Mucosa of descending colon (tissue), 3 donors: ENCODE data around the gene SOX13. TPM values are rescaled to one million over a fixed set of nuclear protein-coding genes. Genes with fewer than 3 reads are reported as not detected.

Experiments used
- ATAC-seq: fragments of 200-7000 bp; cut with Tn5 transposase; one replicate; pipeline ENCODE4 v1.9.1; 2020; ENCODE audit warnings: mild to moderate bottlenecking, moderate library complexity
- DNase-seq, 3 donors: peaks; one replicate each; pipeline ENCODE4 v3.0.0-alpha.2; 2020
- H3K36me3 ChIP-seq: fragments of 200-600 bp; one replicate; pipeline ENCODE4 v1.8.0; 2021; ENCODE audit warnings: low read depth, mild to moderate bottlenecking
- H3K4me1 ChIP-seq: fragments of 200-600 bp; one replicate; pipeline ENCODE4 v1.8.0; 2021; ENCODE audit warnings: low read depth, mild to moderate bottlenecking
- H3K4me3 ChIP-seq: fragments of 200-600 bp; one replicate; pipeline ENCODE4 v1.8.0; 2021; ENCODE audit warnings: mild to moderate bottlenecking
- H3K9me3 ChIP-seq: fragments of 200-600 bp; one replicate; pipeline ENCODE4 v1.8.0; 2021; ENCODE audit warnings: mild to moderate bottlenecking
- intact Hi-C, 2 donors: fragments of 100-400 bp; cut with DNase I in 1 of 2; cut with micrococcal nuclease in 1 of 2; formaldehyde crosslinking; loops; one replicate each; pipeline versions ENCODE4 v1.11.0 to v1.11.1; 2022; cut with DNase I, micrococcal nuclease
- total RNA-seq, 3 donors: library from RNA; stranded (reverse); fragmentation: NEBNext Ultra II Directional in 2 of 3; extraction: Animal tissue kit (Norgen Biotek cat#: 25700) in 2 of 3; gene quantifications; one replicate each; pipeline versions ENCODE4 v1.2.1 to v1.2.4, GENCODE V29; 2021 to 2023
- TF ChIP-seq, protein P1 (sequence below): fragments of 200-600 bp; IDR thresholded peaks from one replicate; pipeline ENCODE4 v1.8.0; 2022; ENCODE audit warnings: antibody characterized with exemption, mild to moderate bottlenecking
- donor health status: DM: no; HTN: no; CAD: no; lungs with moderate emphysema.
- donor health status: DM: no; HTN: no; CAD: no.
- donor health status: DM: no; HTN: yes; CAD: no.

Gene SOX13
- total RNA-seq, 3 donors from 2014 or later: 39.8 to 69.2 (median 40.7) TPM

DNA sequence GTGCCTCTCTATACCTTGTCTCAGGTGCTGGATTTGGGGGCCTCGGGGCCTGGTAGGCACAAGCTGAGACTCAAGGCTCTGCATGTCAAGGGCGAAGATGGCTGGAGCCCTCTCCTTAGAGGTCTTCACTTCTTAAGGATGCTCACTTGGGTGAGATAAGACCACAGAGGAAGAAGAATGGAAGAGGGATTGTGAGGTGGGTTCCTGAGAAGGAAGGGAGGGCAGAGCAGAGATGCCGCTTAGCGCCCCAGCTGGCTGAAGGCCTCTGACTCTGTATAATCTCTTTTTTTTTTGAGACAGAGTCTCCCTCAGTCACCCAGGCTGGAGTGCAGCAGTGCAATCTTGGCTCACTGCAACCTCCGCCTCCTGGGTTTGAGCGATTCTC is 32.2 kb downstream of the SOX13 start:
- Histone ChIP-seq H3K36me3 (no peaks in the 10 kb centered on the region), H3K9me3 (no peaks in the 10 kb centered on the region), H3K4me1 (peaks cover 25% of the 10 kb centered on the region), H3K4me3 (no peak overlapping the region)
- intact Hi-C loops: no loop called here
- DNase-seq (no peak), ATAC-seq (no peak)
- TF ChIP-seq, protein P1, sequence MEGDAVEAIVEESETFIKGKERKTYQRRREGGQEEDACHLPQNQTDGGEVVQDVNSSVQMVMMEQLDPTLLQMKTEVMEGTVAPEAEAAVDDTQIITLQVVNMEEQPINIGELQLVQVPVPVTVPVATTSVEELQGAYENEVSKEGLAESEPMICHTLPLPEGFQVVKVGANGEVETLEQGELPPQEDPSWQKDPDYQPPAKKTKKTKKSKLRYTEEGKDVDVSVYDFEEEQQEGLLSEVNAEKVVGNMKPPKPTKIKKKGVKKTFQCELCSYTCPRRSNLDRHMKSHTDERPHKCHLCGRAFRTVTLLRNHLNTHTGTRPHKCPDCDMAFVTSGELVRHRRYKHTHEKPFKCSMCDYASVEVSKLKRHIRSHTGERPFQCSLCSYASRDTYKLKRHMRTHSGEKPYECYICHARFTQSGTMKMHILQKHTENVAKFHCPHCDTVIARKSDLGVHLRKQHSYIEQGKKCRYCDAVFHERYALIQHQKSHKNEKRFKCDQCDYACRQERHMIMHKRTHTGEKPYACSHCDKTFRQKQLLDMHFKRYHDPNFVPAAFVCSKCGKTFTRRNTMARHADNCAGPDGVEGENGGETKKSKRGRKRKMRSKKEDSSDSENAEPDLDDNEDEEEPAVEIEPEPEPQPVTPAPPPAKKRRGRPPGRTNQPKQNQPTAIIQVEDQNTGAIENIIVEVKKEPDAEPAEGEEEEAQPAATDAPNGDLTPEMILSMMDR: no peak

DNA sequence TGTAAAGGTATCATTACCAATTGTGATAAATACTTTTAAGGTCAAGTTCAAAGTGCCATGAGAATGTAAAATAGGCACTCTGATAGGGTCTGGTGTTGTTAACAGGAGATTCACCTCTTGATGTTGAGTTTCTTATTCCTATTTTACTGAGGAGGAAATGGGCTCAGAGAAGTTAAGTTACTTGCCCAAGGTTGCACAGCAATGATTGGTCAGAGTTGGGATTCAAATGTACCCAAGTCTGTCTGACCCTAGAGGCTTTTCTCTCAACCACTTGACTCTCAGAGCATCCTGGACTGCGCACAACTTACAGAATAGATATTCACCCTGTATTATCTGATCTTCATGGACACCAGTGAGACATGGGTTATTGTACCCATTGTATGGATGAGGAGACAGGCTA is 33.9 kb downstream of the SOX13 start:
- Histone ChIP-seq H3K4me3 (no peak overlapping the region), H3K4me1 (peaks cover 25% of the 10 kb centered on the region), H3K36me3 (no peaks in the 10 kb centered on the region), H3K9me3 (no peaks in the 10 kb centered on the region)
- ATAC-seq (no peak), DNase-seq (no peak)
- intact Hi-C loops: no loop called here
- TF ChIP-seq, protein P1: no peak

DNA sequence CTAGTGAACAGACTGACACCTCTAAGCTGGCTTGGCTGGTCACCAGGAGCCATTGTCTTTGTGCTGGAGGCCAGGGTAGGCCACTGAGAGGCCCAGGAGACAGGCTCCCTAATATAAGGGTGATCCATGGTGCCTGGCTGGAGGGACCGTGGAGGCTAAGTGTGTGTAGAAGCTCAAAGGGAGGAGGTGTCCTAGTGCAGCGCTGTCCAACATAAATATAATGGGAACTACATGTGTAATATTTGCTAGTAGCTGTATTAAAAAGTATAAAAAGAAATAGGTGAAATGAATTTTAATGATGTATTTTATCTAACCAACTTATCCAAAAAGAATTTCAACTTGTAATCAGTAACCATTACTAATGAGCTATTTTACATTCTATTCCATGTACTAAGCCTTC is 35.0 kb downstream of the SOX13 start:
- intact Hi-C loops: no loop called here
- Histone ChIP-seq H3K9me3 (no peaks in the 10 kb centered on the region), H3K36me3 (no peaks in the 10 kb centered on the region), H3K4me1 (peaks cover 16% of the 10 kb centered on the region), H3K4me3 (no peak overlapping the region)
- TF ChIP-seq, protein P1: no peak
- no peak for ATAC-seq
- DNase-seq: no peak

DNA sequence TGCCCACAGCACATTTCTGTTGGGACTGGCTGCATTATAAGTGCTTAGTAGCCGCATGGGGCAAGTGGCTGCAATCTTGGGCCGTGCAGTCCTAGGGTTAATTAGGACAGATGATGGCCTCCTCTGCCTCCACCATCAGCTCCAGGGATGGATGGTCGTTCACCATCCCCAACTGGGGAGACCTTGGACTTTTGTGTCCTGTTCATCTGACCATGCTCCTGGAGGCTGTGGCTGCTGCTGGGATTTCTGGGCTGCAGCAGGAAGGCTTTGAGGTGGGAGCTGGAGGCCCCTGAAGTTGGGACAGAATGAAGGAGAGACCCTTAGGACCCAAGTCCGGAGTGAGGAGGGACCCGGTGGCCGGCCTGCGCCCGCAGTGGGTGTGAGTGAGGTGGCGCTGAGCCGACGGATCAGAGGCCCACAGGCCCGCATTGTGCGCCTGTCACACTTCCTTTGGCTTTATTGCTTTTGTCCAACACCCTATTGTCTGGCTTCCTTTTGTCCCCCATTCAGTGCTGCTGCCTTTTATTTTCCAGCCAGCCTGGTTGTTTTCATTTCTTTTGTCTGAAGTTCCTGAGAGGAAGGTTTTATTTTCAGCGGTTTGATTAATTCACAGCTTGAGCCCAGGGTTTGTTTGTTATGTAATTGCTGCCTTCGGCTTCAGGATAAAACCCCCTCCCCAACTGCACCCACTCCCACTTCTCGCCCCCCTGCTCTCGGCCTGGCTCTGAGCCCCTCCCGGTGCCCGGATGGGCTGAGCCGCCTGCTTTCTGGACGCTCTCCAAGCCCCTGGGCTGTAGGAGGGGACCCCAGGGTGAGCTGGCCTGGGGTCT is 35.6 kb downstream of the SOX13 start:
- no peak for DNase-seq
- no peak overlapping the region for H3K4me3 ChIP-seq
- peaks cover 12% of the 10 kb centered on the region for H3K4me1 ChIP-seq
- TF ChIP-seq, protein P1: no peak
- H3K9me3 ChIP-seq: no peaks in the 10 kb centered on the region
- ATAC-seq: no peak
- H3K36me3 ChIP-seq: no peaks in the 10 kb centered on the region
- intact Hi-C loops: no loop called here

DNA sequence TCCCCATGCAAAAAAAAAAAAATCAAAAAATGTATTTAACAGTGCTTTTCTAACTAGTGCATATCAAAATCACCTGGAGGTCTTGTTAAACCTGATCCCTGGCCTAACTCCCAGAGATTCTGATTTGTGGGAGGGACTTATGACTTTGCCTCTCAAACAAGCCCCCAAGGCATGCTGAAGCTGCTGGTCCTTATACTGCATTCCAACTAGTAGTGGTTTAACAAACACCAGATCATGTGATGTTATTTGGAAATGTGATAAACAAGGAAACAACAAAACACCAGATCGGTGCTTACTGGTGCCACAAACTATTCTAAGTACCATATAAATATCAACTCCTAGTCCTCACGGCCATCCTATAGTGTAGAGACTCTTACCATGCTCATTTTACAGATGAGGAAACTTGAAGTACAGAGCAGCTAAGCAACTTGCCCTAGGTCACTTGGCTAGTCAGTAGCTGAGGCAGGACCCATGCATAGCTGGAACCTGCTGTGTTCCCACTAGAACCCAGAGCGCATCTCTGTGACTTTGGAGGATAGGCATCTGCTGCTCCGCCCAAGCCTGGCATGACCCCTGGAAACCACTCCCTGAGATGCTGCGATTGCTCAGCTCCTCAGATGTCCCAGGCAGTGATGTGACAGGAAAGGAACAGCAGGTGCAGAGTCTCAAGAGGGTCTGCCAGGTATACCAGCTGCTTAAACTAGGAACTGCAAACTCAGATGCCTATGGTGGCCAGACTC is 38.1 kb downstream of the SOX13 start:
- ATAC-seq (no peak), DNase-seq (no peak)
- H3K4me3 ChIP-seq: no peak overlapping the region
- no peaks in the 10 kb centered on the region for H3K36me3 ChIP-seq
- intact Hi-C loops: no loop called here
- TF ChIP-seq, protein P1: no peak
- H3K4me1 ChIP-seq: no peaks in the 10 kb centered on the region
- H3K9me3 ChIP-seq: no peaks in the 10 kb centered on the region
